ENCODE measurements around the gene SPECC1.

SPECC1 gene

GRCh38 chr17:20087538-20088250, 78.5 kb downstream of the SPECC1 start:
- H3K4me3 ChIP-seq (ENCODE audit: low read depth, low read length), result no peak overlapping the region
- DNase-seq (ENCODE audit: low read depth), result no peak
- TF ChIP-seq MAX (IDR thresholded peaks at IDR 0.05; ENCODE audit: low read depth, low read length) (no peak), CTCF (IDR thresholded peaks at IDR 0.05; ENCODE audit: low read depth, low read length) (no peak), POLR2A (IDR thresholded peaks at IDR 0.05; ENCODE audit: extremely low read depth, insufficient read length) (no peak), MYC (IDR thresholded peaks at IDR 0.05; ENCODE audit: low read depth, low read length) (no peak)

DNA sequence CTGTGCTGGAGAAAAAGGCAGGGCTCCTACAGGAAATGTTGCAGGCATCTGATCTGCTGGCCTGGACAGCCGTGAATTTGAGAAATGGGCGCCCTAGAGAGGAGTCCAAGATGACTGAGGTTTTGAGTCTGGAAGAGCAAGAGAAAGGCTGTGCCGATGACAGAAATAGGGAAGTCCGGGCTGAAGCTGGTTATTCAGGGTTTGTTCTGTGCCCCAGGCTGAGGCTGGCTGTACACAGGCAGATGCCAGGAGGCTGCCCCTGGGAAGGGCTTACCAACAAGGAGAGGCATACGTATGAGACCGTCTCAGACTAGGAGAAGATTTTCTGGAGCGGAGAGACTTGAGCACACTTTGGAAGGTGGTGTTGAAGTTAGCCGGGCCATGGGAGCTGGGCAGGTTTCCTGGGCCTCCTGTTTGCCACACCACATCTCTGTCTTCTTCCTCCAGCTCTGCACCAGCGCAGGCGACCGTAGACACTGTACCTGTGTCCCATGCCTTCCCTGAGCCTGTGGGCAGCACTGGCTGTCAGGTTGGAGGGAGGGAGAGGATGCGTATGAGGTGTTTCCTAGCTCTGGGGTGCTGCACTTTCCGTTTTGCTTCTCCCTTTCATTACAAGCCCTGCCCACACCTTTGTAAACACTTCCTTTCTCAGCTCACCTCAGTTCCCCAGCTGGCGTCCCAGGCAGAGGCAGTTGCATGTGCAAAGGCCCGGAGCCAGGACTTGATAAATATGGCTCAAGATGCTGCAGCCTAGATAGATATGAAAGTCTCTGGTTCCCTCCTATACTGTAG, 80.8 kb downstream of the SPECC1 start:
- no peak for DNase-seq (ENCODE audit: low read depth)
- TF ChIP-seq MAX (IDR thresholded peaks at IDR 0.05; ENCODE audit: low read depth, low read length) (no peak), CTCF (IDR thresholded peaks at IDR 0.05; ENCODE audit: low read depth, low read length) (no peak), POLR2A (IDR thresholded peaks at IDR 0.05; ENCODE audit: extremely low read depth, insufficient read length) (no peak), MYC (IDR thresholded peaks at IDR 0.05; ENCODE audit: low read depth, low read length) (no peak)
- H3K4me3 ChIP-seq (ENCODE audit: low read depth, low read length), result no peak overlapping the region

GRCh38 chr17:20091174-20092029, 82.2 kb downstream of the SPECC1 start:
- TF ChIP-seq POLR2A (IDR thresholded peaks at IDR 0.05; ENCODE audit: extremely low read depth, insufficient read length) (no peak), MYC (IDR thresholded peaks at IDR 0.05; ENCODE audit: low read depth, low read length) (no peak), MAX (IDR thresholded peaks at IDR 0.05; ENCODE audit: low read depth, low read length) (no peak), CTCF (IDR thresholded peaks at IDR 0.05; ENCODE audit: low read depth, low read length) (no peak)
- no peak overlapping the region for H3K4me3 ChIP-seq (ENCODE audit: low read depth, low read length)
- DNase-seq (ENCODE audit: low read depth), result no peak

DNA sequence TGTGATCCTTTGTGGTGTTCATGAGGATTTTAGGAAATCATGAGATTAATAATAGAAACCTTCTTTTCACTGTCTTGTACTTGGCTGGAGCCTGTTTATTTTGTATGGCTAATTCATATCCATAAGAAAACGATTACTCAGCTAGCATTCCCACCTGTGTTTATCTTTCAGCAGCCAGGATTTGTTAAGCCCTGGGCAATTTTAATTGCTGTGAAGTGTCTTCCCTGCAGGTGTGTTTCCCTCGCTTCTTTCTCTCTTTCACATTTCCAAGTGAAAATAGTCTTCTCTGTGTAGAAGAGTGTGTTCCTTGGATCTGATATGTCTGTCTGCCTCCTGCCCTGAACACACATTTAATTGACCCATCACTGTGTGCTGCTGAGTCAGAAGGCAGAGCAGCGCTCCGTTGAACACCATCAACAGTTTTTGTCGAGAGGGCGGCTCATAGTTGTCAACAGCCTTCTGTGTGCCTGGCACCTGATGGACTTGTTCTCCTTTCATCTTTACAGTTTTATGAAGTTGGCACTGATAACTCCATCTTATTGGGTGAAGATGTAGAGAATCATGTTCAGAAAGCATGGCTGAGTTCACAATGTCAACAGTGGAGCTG, 83.2 kb downstream of the SPECC1 start:
- no peak overlapping the region for H3K4me3 ChIP-seq (ENCODE audit: low read depth, low read length)
- no peak for DNase-seq (ENCODE audit: low read depth)
- no peak for TF ChIP-seq MYC (IDR thresholded peaks at IDR 0.05; ENCODE audit: low read depth, low read length)
- TF ChIP-seq CTCF (IDR thresholded peaks at IDR 0.05; ENCODE audit: low read depth, low read length), result no peak
- TF ChIP-seq MAX (IDR thresholded peaks at IDR 0.05; ENCODE audit: low read depth, low read length), result no peak
- no peak for TF ChIP-seq POLR2A (IDR thresholded peaks at IDR 0.05; ENCODE audit: extremely low read depth, insufficient read length)

DNA sequence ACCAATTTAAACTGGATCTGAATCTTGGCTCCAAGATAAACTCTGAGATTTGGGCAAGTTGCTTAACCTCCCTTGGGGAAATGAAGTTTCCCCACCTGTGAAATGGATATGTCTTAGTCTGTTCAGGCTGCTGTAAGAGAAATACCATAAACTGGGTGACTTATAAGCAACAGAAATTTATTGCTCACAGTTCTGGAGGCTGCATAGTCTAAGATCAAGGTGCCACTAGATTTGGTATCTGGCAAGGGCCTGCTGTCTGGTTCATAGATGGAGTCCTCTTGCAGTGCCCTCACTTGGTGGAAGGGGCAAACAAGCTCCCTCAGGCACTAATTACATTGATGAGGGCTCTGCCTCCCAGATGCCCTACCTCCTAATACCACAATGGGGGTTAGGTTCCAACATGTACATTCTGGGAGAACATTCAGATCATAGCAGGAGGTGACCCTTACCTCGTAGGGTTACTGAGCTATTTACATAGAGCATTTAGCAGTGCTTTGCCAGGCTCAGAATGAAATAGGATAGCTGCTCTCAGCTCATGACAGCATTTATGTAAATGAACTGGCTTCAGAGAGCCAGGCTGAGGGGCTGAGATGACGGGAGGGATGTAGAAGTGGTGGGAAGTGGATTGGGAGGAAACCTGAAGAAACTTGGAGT, 83.9 kb downstream of the SPECC1 start:
- no peak overlapping the region for H3K4me3 ChIP-seq (ENCODE audit: low read depth, low read length)
- no peak for DNase-seq (ENCODE audit: low read depth)
- no peak for TF ChIP-seq POLR2A (IDR thresholded peaks at IDR 0.05; ENCODE audit: extremely low read depth, insufficient read length)

Measured in NB4 (cell line).